SK-N-SH (cell line): ENCODE data around the gene EYA2. TPM values are rescaled to one million over a fixed set of nuclear protein-coding genes. Genes with fewer than 3 reads are reported as not detected.

Source experiments
- CTCF ChIA-PET: fragments of 300-600, 350-600 bp; formaldehyde crosslinking; extraction: SDS; loops from one replicate; lab custom pipeline; 2021; lab: Yijun Ruan, JAX
- POLR2A ChIA-PET: fragments of 350-600 bp; sonication (Branson Sonifier 250); formaldehyde crosslinking; extraction: SDS; loops from one replicate; lab custom pipeline; 2020; ENCODE audit warnings: antibody characterized with exemption, inconsistent platforms; lab: Yijun Ruan, JAX
- DNase-seq: peaks from one replicate; pipeline ENCODE4 v3.0.0; 2012
- H2AFZ ChIP-seq: fragments of 200-600 bp; sonication (generic); 2 replicates; pipeline ENCODE4 v1.8.1; 2016; ENCODE audit warnings: antibody characterized with exemption, mild to moderate bottlenecking, low read depth
- H3F3A ChIP-seq: fragments of 200-600 bp; sonication (generic); replicated peaks from 2 replicates; pipeline ENCODE3; 2016; ENCODE audit warnings: antibody characterized with exemption, mild to moderate bottlenecking; ENCODE audit not compliant: insufficient read depth
- H3K27ac ChIP-seq, 2 experiments: fragments of 200-500 bp in 1 of 2; fragments of 200-600 bp in 1 of 2; sonication (Bioruptor generic) in 1 of 2; sonication (generic), shearing (Covaris generic) in 1 of 2; 2 replicates each; pipeline versions ENCODE4 v1.5.1 to v1.6.1; 2014 to 2016; ENCODE audit warnings: low read depth in 2 of 2, inconsistent platforms in 1 of 2, low read length in 1 of 2, mild to moderate bottlenecking in 1 of 2, mixed read lengths in 1 of 2
- H3K27me3 ChIP-seq: fragments of 200-600 bp; sonication (generic), shearing (Covaris generic); 2 replicates; pipeline ENCODE4 v1.6.1; 2016; ENCODE audit warnings: mixed run types; ENCODE audit not compliant: insufficient read depth
- H3K36me3 ChIP-seq, 2 experiments: fragments of 200-500 bp in 1 of 2; fragments of 200-600 bp in 1 of 2; sonication (Bioruptor generic) in 1 of 2; sonication (generic) in 1 of 2; replicated peaks in 1 of 2; 2 replicates each; pipeline versions ENCODE3 to v1.5.1; 2014 to 2016; ENCODE audit warnings: low read length in 1 of 2, mild to moderate bottlenecking in 1 of 2; ENCODE audit not compliant: insufficient read depth in 2 of 2, control insufficient read depth in 1 of 2
- H3K4me1 ChIP-seq, 2 experiments: fragments of 200-500 bp in 1 of 2; fragments of 200-600 bp in 1 of 2; sonication (Bioruptor generic) in 1 of 2; sonication (generic), shearing (Covaris generic) in 1 of 2; 2 replicates each; pipeline versions ENCODE4 v1.5.1 to v1.6.1; 2014 to 2016; ENCODE audit warnings: low read depth in 1 of 2, low read length in 1 of 2, mixed run types in 1 of 2; ENCODE audit not compliant: insufficient read depth in 2 of 2, control insufficient read depth in 1 of 2
- H3K4me2 ChIP-seq: fragments of 200-600 bp; sonication (generic), shearing (Covaris generic); 2 replicates; pipeline ENCODE4 v1.6.1; 2017; ENCODE audit warnings: mixed run types
- H3K4me3 ChIP-seq, 2 experiments: fragments of 200-500 bp in 1 of 2; fragments of 200-600 bp in 1 of 2; sonication (Bioruptor generic) in 1 of 2; sonication (generic), shearing (Covaris generic) in 1 of 2; 2 replicates each; pipeline versions ENCODE4 v1.5.1 to v1.8.1; 2014 to 2016; ENCODE audit warnings: low read depth in 2 of 2, inconsistent platforms in 1 of 2, low read length in 1 of 2, mild to moderate bottlenecking in 1 of 2, mixed read lengths in 1 of 2, moderate library complexity in 1 of 2
- H3K79me2 ChIP-seq: fragments of 200-600 bp; sonication (generic); 2 replicates; pipeline ENCODE4 v1.8.1; 2017; ENCODE audit warnings: mild to moderate bottlenecking; ENCODE audit not compliant: insufficient read depth
- H3K9ac ChIP-seq: fragments of 200-600 bp; sonication (generic); 2 replicates; pipeline ENCODE4 v1.6.1; 2017; ENCODE audit warnings: mixed run types
- H3K9me2 ChIP-seq: fragments of 200-600 bp; sonication (generic); 2 replicates; pipeline ENCODE4 v1.6.1; 2017; ENCODE audit warnings: mixed run types
- H3K9me3 ChIP-seq: fragments of 200-600 bp; sonication (generic); 2 replicates; pipeline ENCODE4 v1.6.1; 2017; ENCODE audit warnings: mixed run types, mild to moderate bottlenecking, moderate library complexity
- H4K20me1 ChIP-seq: fragments of 200-600 bp; sonication (generic); 2 replicates; pipeline ENCODE4 v1.6.1; 2017; ENCODE audit warnings: mild to moderate bottlenecking, mixed run types; ENCODE audit not compliant: insufficient read depth
- EP300 ChIP-seq, 2 experiments: IDR thresholded peaks; 2 replicates each; pipeline versions ENCODE4 v1.4.0 to v1.6.1; 2012; ENCODE audit warnings: borderline replicate concordance in 1 of 2, low read depth in 1 of 2, low read length in 1 of 2
- EZH2phosphoT487 ChIP-seq: fragments of 200-600 bp; sonication (generic); IDR thresholded peaks from 2 replicates; pipeline ENCODE4 v1.6.1; 2017; ENCODE audit warnings: low read depth, mixed run types, mild to moderate bottlenecking, antibody characterized with exemption, moderate library complexity, borderline replicate concordance
- GABPA ChIP-seq: IDR thresholded peaks from 2 replicates; pipeline ENCODE4 v1.4.0; 2012; ENCODE audit warnings: low read depth, mild to moderate bottlenecking
- GATA2 ChIP-seq: sonication (generic); formaldehyde crosslinking; IDR thresholded peaks from 2 replicates; pipeline ENCODE4 v1.5.0; 2020; ENCODE audit warnings: mild to moderate bottlenecking, missing genetic modification reagents
- MEF2A ChIP-seq: IDR thresholded peaks from 2 replicates; pipeline ENCODE4 v1.4.0; 2012; ENCODE audit warnings: low read depth, borderline replicate concordance
- MXI1 ChIP-seq: IDR thresholded peaks from 2 replicates; pipeline ENCODE4 v1.6.1; 2012; ENCODE audit warnings: mild to moderate bottlenecking, low read depth, low read length, improper control_type of control experiment
- NRF1 ChIP-seq: IDR thresholded peaks from 2 replicates; pipeline ENCODE4 v1.6.1; 2012; ENCODE audit warnings: low read depth, mild to moderate bottlenecking, low read length
- RAD21 ChIP-seq: IDR thresholded peaks from 2 replicates; pipeline ENCODE4 v1.6.1; 2012; ENCODE audit warnings: mild to moderate bottlenecking, low read length
- RCOR1 ChIP-seq: fragments of 150-350 bp; IDR thresholded peaks from 2 replicates; pipeline ENCODE4 v1.6.1; 2017; ENCODE audit warnings: antibody characterized with exemption, low read length
- RXRA ChIP-seq: IDR thresholded peaks from 2 replicates; pipeline ENCODE4 v1.4.0; 2012; ENCODE audit warnings: low read depth, mild to moderate bottlenecking, borderline replicate concordance
- SMC3 ChIP-seq: IDR thresholded peaks from 2 replicates; pipeline ENCODE4 v1.6.1; 2012; ENCODE audit warnings: low read depth, low read length, improper control_type of control experiment
- polyA plus RNA-seq, 3 experiments: library from polyadenylated mRNA; depleted of rRNA; stranded (reverse); fragments of >200 nt; gene quantifications; 2 replicates each; pipeline ENCODE4 v1.2.3, GENCODE V29; 2012
- TF ChIP-seq, protein P1 (sequence below): fragments of 150-350 bp; IDR thresholded peaks from 2 replicates; pipeline ENCODE4 v1.6.1; 2016; ENCODE audit warnings: mild to moderate bottlenecking, low read depth, low read length
- TF ChIP-seq, protein P2 (sequence below): IDR thresholded peaks from 2 replicates; pipeline ENCODE4 v1.4.0; 2012; ENCODE audit warnings: low read depth, borderline replicate concordance

The EYA2 gene
- polyA plus RNA-seq, 1 of the 3 experiments (the other 2 are of a cell fraction), result 0.05 TPM

DNA sequence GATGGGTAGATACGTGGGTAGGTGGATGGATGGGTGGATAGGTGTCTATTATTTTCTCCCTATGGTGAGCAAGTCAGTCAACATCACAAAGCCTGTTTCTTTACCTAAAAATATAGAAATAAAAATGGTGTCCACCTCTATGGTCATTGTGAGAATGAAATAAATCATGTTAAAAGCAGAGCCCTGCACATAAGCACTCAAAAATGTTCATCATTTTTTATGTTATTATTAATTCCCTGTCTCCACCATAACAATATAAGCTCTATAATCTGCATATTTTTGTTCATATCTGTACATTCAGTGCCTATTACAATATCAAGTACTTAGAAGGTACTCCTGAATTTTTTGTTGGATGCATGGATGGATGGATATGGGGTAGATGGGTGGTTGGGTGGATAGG is 284.2 kb downstream of the EYA2 start (continued):
- TF ChIP-seq RAD21, result no peak

- TF ChIP-seq, protein P1, sequence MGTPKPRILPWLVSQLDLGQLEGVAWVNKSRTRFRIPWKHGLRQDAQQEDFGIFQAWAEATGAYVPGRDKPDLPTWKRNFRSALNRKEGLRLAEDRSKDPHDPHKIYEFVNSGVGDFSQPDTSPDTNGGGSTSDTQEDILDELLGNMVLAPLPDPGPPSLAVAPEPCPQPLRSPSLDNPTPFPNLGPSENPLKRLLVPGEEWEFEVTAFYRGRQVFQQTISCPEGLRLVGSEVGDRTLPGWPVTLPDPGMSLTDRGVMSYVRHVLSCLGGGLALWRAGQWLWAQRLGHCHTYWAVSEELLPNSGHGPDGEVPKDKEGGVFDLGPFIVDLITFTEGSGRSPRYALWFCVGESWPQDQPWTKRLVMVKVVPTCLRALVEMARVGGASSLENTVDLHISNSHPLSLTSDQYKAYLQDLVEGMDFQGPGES, result no peak
- TF ChIP-seq GABPA (no peak), GATA2 (no peak), MEF2A (no peak), EP300 (IDR thresholded peaks at IDR 0.05; ENCODE audit: borderline replicate concordance in 1 of 2, low read depth in 1 of 2, low read length in 1 of 2) (no peak), SMC3 (no peak), RCOR1 (no peak), RXRA (no peak), EZH2phosphoT487 (no peak), NRF1 (no peak), MXI1 (no peak)
- TF ChIP-seq, protein P2, sequence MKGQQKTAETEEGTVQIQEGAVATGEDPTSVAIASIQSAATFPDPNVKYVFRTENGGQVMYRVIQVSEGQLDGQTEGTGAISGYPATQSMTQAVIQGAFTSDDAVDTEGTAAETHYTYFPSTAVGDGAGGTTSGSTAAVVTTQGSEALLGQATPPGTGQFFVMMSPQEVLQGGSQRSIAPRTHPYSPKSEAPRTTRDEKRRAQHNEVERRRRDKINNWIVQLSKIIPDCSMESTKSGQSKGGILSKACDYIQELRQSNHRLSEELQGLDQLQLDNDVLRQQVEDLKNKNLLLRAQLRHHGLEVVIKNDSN, result no peak
- TF ChIP-seq, all 33 proteins: peak for 0
- CTCF ChIA-PET, result interaction anchor here (0.6 kb wide), 1 partner anchor 92 kb away, joined by 3 read pairs; no protein-coding TSS in a partner anchor
- POLR2A ChIA-PET, result no interaction called here
Measured at GRCh38 chr20:47179267-47179666, 284.6 kb downstream of the EYA2 start.

More at GRCh38 chr20:47179267-47179666, 284.6 kb downstream of the EYA2 start:
- H4K20me1 ChIP-seq, result no peaks in the 10 kb centered on the region
- H3K4me1 ChIP-seq, result peaks cover 0 to 5% of the 10 kb centered on the region in 2 experiments; a peak in 1 of 4 replicates
- no peak overlapping the region for H2AFZ ChIP-seq
- no peaks in the 10 kb centered on the region for H3F3A ChIP-seq
- no peaks in the 10 kb centered on the region for H3K9me2 ChIP-seq
- H3K79me2 ChIP-seq, result no peaks in the 10 kb centered on the region
- no peak overlapping the region for H3K27ac ChIP-seq
- no peaks in the 10 kb centered on the region for H3K9me3 ChIP-seq
- no peak overlapping the region for H3K4me2 ChIP-seq
- no peak overlapping the region for H3K9ac ChIP-seq
- no peak overlapping the region for H3K4me3 ChIP-seq
- H3K36me3 ChIP-seq, result no peaks in the 10 kb centered on the region
- no peaks in the 10 kb centered on the region for H3K27me3 ChIP-seq
- DNase-seq, result no peak
